Colon (tissue), 2 donors: ENCODE results near the gene STK38.

Source experiments
- FAIRE-seq: peaks from 2 replicates; lab custom pipeline; 2012; peaks lifted over from hg19 to GRCh38; lab: Jason Lieb, UNC
- donor health status: control.
- donor health status: control.

STK38 gene

GRCh38 chr6:36519352-36519751 lies 27.9 kb downstream of the STK38 start:
- no peak for FAIRE-seq

- no peak for FAIRE-seq
Measured at GRCh38 chr6:36517408-36517807, 29.9 kb downstream of the STK38 start.

GRCh38 chr6:36516988-36517387 lies 30.3 kb downstream of the STK38 start:
- FAIRE-seq: no peak

GRCh38 chr6:36516559-36516958 lies 30.7 kb downstream of the STK38 start:
- no peak for FAIRE-seq

DNA sequence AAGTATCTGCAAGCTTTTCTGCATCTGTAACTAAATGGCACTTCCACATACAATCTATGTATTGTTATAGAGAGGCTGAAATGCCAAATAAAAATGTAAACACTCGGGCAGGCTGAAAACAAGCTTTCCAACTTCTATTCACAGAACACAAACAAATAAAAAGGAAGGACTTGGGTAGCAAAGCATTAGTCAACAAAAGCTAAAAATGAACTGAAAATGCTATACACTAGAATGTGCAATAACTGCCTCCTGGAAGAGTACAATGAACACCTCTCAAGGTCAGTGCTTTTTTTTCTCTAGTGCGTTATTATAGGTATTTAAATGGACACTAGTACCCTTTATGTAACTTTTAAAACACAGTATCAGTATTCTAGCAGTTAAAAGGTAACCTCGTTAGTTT lies 31.4 kb downstream of the STK38 start:
- FAIRE-seq: no peak

- no peak for FAIRE-seq
Measured at GRCh38 chr6:36514554-36515456, 32.5 kb downstream of the STK38 start.

GRCh38 chr6:36510365-36510764 lies 36.9 kb downstream of the STK38 start:
- no peak for FAIRE-seq

DNA sequence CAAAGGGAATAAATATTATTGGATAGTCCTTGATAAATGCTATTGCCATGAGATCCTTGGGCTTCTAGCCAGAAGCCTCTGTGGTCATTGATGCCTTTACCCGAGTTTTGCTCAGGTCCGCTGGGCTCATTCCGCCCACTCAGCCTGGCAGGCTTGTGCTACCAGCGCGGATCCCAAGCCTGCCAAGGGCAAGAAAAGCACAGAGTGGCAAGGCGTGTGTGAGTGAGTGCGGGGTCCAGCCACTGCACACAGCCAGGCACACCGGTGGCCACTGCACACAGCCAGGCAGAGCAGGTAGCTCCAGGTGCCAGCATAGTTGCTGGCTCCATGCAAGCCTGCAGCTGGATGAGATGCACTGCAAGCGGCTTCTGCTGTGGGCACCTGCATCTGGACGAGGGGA lies 38.7 kb downstream of the STK38 start:
- FAIRE-seq: no peak

- FAIRE-seq: peak; percentile 31
Measured at GRCh38 chr6:36506611-36507010, 40.7 kb downstream of the STK38 start.

DNA sequence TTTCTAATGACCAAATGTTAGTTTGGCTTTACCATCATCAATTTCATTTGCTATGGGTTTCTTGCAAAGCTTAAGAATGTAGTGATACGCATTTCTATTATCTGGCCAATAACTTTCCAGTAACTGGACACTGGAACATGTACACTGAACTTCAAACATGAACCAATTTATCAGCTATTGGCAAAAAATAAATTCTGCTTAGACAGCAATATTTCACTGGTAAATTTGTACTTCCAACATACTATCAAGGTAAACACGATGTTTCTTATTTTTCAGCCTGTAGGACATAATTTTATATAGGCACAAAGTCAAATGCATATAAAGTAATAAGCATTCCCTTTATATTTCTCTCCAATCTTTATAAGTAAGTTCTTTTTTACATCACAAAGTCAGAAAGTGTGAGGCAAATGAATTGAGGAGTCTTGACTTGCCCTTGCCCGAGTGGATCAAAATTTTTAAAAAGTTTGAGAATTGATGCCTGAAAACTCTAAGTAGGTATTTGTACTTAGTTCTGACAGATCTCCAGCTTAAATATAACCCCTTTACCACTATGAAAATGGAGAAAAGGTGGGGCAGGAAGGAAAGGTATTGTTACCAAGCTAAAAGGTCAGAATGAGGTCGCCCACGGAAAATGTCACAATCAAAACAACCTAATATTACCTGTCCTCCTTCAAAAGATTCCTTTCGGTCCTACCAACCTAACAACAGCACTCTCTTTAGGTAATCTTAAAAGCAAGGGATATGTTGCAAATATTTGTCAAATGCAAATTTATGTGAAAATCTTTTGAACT lies 41.3 kb downstream of the STK38 start:
- no peak for FAIRE-seq

GRCh38 chr6:36504982-36505381 lies 42.3 kb downstream of the STK38 start:
- FAIRE-seq: no peak

- FAIRE-seq: peak; percentile 28
Measured at GRCh38 chr6:36504181-36504580, 43.1 kb downstream of the STK38 start.

DNA sequence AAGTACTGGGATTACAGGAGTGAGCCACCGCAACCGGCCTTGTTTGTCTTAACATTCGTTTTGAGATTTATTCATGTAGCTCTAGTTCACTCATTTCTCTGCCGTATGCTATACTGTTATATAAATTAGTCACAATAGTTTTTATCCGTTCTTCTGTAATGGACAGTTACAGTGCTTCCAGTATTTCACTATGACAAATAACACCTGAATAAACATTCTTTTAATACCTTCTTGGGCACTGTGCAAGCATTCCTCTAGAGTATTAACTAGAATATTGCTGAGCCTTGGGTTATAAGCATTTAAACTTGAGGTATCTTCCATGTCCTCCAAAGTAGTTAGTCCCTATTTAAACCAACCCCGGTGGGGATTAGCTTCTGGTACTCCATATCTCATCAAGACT lies 45.6 kb downstream of the STK38 start:
- FAIRE-seq: no peak

DNA sequence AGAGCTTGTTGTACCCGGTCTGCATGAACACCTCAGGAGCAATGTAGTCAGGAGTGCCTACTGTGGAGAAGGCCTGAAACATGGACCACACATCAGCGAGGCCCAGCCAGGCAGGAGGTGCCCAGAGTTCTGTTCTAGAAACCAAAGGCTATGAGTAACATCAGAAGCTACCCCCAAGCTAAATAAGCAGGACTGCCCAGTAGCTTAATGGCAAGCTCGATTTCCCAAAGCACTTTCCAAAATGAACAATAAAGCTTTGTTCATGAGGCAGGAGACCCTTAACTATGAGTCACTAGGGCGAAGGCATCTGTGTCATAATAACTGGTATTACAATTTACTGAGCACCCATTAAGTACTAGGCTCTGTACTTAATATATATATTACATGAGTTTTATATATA lies 47.4 kb downstream of the STK38 start:
- FAIRE-seq: no peak

- no peak for FAIRE-seq
Measured at GRCh38 chr6:36495086-36495485, 52.2 kb downstream of the STK38 start.

DNA sequence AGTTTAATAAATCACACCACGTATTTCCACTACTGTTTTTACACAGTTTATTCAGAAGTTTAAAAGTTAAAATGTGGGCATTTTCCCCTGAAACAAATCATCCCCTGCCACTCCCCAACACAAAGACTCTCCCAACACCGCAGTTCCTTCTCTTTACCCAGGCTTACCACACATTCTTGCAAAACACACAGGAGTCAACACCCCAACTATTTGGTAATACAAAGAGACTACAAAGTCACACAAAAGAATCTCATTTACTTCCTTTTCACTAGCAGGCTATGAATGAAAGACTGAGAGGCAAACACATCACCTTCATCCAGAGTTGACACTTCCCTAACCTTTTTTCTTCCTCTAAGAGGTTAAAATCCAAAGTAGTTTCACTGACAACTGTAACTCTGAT lies 53.4 kb downstream of the STK38 start:
- FAIRE-seq: no peak

DNA sequence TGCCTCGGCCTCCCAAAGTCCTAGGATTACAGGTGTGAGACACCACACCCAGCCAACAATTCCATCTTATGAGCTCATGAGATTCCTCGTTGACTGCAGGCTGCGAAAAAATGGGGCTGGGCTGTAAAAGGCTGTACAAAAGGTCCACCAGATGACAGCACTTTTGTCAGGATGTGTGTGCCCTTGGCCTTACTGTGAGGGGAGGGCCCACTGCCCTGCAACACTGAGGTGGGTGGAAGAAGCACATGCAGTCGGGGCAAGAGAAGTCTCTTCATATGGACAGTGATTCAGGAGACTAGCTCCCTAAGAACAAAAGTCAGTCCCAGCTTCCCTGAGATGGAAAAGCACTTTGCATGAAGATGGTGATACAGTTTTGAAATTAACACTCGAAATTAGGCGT lies 54.0 kb downstream of the STK38 start:
- no peak for FAIRE-seq

DNA sequence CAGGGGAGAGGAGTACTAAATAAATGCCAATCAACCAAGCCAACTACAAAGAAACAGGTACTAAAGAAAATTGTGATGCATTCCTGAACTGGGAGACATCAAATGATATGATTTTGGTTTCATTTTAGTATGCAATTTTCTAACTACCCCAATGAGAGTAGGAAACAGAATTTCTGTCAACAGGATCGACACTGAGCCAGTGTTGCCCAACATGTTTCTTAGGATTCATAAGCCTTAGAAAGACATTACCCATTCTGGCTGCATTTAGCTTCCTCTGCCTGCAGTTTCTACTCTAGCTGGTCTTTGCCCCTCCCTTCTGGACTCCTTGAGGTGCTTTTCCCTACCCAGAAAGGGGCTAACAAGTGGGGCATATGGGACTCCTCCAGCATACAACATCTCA lies 54.7 kb downstream of the STK38 start:
- FAIRE-seq: no peak

DNA sequence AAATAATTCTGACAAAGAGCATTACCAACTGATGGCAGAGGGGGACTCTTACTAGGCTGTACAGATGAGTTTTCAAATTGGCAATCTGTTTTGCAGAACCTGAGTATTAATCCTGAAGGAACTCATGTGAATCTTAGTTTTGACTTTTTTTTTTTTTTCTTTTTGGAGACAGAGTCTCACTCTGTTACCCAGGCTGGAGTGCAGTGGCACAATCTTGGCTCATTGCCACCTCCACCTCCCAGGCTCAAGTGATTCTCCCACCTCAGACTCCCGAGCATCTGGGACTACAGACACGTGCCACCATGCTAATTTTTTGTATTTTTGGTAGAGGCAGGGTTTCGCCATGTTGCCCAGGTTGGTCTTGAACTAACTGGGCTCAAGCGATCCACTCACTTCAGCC lies 55.2 kb downstream of the STK38 start:
- FAIRE-seq: no peak

DNA sequence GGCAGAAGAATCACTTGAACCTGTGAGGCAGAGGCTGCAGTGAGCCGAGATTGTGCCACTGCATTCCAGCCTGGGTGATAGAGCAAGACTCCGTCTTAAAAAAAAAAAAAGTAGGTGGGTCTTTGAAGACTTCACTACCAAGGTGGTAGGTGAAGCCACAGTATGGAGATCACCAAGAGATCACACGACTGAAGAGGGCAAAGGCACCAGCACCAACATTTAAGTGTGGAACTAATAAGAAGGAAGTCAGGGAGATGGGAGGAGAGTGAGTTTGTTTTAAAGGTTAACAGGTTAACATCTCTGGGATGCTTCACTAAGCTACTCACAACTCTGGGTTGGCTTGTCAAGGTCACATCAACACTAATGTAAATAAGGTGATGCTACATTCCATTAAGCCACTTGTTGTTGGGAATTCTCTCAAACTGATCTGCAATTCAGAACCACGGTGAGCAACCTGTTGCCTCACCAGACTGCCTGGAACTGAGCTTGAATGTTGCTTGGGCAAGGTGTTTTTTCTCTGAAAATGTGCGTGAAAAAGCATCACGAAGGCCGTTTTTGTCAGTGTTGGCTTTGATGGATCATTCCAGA lies 55.8 kb downstream of the STK38 start:
- no peak for FAIRE-seq

- FAIRE-seq: no peak
Measured at GRCh38 chr6:36489426-36489825, 57.9 kb downstream of the STK38 start.

DNA sequence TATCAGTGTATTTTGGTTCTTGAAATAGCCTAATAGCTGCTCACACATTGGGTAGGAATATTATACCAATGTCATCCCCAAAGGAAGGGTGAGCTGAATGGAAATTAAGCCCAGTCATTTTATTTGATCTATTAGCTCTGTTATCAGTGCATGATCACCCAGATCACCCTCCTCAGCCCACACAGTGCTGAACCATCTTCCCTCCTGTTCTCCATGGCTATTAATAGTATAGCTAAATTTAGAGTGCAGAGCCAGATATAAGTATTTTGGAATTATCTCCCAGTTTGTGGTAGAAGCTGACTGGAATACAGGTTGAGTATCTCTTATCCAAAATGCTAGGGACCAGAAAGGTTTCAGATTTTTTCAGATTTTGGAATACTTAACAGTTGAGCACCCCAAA lies 59.1 kb downstream of the STK38 start:
- no peak for FAIRE-seq

DNA sequence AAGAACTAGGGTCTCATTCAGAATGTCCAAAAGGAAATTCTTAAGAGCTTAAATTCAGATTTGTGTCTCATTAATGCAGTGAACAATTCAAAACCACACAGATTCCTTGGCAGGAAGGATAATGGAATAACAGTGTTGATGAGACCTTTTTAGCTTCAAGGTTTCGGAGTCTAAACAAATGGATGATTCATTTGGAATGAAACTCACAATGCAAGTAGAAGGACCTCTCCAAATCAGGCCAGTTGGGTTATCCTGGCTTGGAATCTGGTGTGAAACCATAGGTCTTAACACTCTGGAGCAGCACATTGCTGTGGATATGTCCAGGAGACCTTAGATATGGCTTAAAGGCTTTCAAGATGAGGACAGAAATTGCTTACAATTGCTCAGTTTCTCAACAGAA lies 59.6 kb downstream of the STK38 start:
- FAIRE-seq: no peak
